ENCODE data around the gene CYTH3.

GRCh38 chr7:6148724-6149360 lies 123.6 kb downstream of the CYTH3 start:
- TF ChIP-seq CTCF (IDR thresholded peaks at IDR 0.05 in 2 of 3, conservative IDR thresholded peaks at IDR 0.05 in 1 of 3; ENCODE audit: borderline replicate concordance in 1 of 3, insufficient read depth in 1 of 3, low read depth in 2 of 3, low read length in 2 of 3) (no peak), FOSL1 (IDR thresholded peaks at IDR 0.05; ENCODE audit: low read depth) (no peak), POLR2A (IDR thresholded peaks at IDR 0.05; ENCODE audit: borderline replicate concordance, extremely low read depth, insufficient read depth, insufficient read length) (no peak), ATF3 (IDR thresholded peaks at IDR 0.05) (no peak), EGR1 (IDR thresholded peaks at IDR 0.05; ENCODE audit: low read depth) (no peak), EZH2phosphoT487 (IDR thresholded peaks at IDR 0.05; ENCODE audit: borderline replicate concordance) (no peak), RAD21 (IDR thresholded peaks at IDR 0.05; ENCODE audit: low read depth) (no peak), POLR2AphosphoS5 (IDR thresholded peaks at IDR 0.05; ENCODE audit: low read depth, low read length) (no peak), SP1 (IDR thresholded peaks at IDR 0.05; ENCODE audit: low read depth) (no peak), REST (IDR thresholded peaks at IDR 0.05; ENCODE audit: low read depth) (no peak), EZH2 (IDR thresholded peaks at IDR 0.05) (no peak), CBX3 (IDR thresholded peaks at IDR 0.05; ENCODE audit: low read depth) (no peak), JUND (IDR thresholded peaks at IDR 0.05) (no peak), ZBTB33 (IDR thresholded peaks at IDR 0.05; ENCODE audit: extremely low read depth, insufficient replicate concordance, low read length) (no peak)
